ENCODE data around the gene CLDN19.

CLDN19 gene

DNA sequence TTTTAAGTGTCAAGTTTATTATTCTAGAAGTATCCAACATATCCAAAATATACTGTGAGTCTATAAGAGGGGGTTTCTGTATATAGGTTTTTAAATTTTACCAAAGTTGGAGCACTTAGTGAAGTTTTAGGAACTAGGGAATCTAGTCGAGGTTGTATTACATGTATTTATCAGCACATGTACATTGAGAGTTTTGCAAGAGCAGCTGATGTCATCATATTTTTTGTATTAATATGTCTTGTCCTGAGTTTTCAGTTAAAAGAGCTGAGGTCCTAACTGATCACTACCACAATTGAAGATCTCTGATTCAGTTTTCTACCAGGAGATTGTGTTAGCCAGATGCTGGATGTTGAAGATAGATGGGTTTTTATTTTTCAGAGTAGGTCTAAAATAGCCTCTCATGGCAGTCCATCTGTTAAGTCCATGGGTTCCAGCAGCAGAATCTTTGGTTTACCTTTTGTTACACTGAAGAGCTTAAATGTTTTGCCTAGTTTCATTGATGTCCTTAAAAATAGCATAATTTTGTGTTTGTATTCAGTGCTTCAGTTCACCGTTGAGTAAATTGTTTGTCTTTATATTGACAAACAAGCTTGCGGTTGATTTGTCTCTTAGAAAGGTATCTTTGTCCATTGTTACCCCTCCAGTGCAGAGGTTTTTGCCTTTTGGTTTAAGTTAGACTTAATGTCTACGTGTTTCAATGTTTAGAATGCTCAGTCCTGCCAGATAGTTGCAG lies 41.8 kb downstream of the CLDN19 start:
- in situ Hi-C loops (cut with MboI; ENCODE audit: low sequenced_read_pairs, unreplicated experiment), result no loop called here
- TF ChIP-seq, protein P1, sequence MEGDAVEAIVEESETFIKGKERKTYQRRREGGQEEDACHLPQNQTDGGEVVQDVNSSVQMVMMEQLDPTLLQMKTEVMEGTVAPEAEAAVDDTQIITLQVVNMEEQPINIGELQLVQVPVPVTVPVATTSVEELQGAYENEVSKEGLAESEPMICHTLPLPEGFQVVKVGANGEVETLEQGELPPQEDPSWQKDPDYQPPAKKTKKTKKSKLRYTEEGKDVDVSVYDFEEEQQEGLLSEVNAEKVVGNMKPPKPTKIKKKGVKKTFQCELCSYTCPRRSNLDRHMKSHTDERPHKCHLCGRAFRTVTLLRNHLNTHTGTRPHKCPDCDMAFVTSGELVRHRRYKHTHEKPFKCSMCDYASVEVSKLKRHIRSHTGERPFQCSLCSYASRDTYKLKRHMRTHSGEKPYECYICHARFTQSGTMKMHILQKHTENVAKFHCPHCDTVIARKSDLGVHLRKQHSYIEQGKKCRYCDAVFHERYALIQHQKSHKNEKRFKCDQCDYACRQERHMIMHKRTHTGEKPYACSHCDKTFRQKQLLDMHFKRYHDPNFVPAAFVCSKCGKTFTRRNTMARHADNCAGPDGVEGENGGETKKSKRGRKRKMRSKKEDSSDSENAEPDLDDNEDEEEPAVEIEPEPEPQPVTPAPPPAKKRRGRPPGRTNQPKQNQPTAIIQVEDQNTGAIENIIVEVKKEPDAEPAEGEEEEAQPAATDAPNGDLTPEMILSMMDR (IDR thresholded peaks at IDR 0.05; ENCODE audit: borderline replicate concordance, control extremely low read depth, extremely low read depth, insufficient read depth, missing control alignments), result no peak
- no peak for DNase-seq (ENCODE audit: low spot score)

GRCh38 chr1:42692911-42693310 lies 47.1 kb downstream of the CLDN19 start:
- in situ Hi-C loops (cut with MboI; ENCODE audit: low sequenced_read_pairs, unreplicated experiment), result no loop called here
- TF ChIP-seq, protein P1 (IDR thresholded peaks at IDR 0.05; ENCODE audit: borderline replicate concordance, control extremely low read depth, extremely low read depth, insufficient read depth, missing control alignments), result no peak
- no peak for DNase-seq (ENCODE audit: low spot score)

DNA sequence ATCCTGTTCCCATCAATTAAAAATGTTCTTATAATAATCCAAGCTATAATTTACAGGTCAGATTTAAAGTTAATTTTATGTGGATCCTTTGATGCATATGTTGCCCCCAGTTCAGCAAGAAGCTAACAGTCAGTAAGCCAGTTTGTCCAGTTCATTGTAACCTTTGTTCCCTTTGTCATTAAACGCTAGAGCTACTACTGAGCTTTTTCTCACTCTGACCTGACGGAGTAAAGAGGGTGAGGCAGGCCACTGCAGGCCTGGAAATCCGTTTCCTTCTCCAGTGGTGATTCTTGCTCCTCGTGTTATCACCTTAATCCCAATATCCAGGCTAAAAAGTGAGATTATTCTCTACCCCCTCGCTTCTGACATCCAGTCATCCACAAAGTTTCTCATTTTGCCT lies 47.6 kb downstream of the CLDN19 start:
- TF ChIP-seq, protein P1 (IDR thresholded peaks at IDR 0.05; ENCODE audit: borderline replicate concordance, control extremely low read depth, extremely low read depth, insufficient read depth, missing control alignments), result no peak
- in situ Hi-C loops (cut with MboI; ENCODE audit: low sequenced_read_pairs, unreplicated experiment), result no loop called here
- no peak for DNase-seq (ENCODE audit: low spot score)

DNA sequence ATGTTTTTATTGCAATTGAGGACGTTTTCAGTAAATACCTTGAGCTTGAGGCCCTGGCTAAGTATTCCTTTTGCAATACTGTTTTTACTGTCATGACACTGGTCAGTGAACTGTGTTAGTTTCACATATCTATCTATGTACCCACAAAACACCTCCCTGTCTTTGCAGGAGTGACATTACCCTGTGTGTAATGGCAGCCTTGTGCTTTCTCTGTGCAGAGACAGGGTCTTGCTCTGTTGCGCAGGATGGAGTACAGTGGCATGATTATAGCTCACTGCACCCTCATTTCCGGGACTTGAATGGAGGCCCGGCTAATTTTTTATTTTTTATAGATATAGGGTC lies 48.9 kb downstream of the CLDN19 start:
- DNase-seq (ENCODE audit: low spot score), result no peak
- TF ChIP-seq, protein P1 (IDR thresholded peaks at IDR 0.05; ENCODE audit: borderline replicate concordance, control extremely low read depth, extremely low read depth, insufficient read depth, missing control alignments), result no peak
- in situ Hi-C loops (cut with MboI; ENCODE audit: low sequenced_read_pairs, unreplicated experiment), result no loop called here

- in situ Hi-C loops (cut with MboI; ENCODE audit: low sequenced_read_pairs, unreplicated experiment), result no loop called here
- TF ChIP-seq, protein P1 (IDR thresholded peaks at IDR 0.05; ENCODE audit: borderline replicate concordance, control extremely low read depth, extremely low read depth, insufficient read depth, missing control alignments), result no peak
- DNase-seq (ENCODE audit: low spot score), result no peak
These were observed 49.4 kb downstream of the CLDN19 start for GRCh38 chr1:42690477-42691156.

DNA sequence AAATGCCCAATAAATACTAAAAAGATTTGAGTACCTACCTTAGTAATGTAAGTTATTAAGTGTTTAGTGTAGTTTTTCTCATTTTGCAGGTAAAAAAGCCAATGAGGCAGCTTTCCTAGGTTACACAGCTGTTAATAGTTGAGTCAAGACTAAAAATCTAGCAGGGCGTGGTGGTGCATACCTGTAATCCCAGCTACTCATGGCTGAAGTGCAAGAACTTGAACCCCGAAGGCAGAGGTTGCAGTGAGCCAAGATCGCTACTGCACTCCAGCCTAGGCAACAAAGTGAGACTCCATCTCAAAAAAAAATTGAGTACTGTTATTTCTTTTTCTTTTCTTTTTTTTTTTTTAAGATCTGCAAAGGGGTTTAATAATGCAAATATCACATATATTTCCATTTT lies 50.1 kb downstream of the CLDN19 start:
- no peak for DNase-seq (ENCODE audit: low spot score)
- TF ChIP-seq, protein P1 (IDR thresholded peaks at IDR 0.05; ENCODE audit: borderline replicate concordance, control extremely low read depth, extremely low read depth, insufficient read depth, missing control alignments), result no peak
- in situ Hi-C loops (cut with MboI; ENCODE audit: low sequenced_read_pairs, unreplicated experiment), result no loop called here

Data from GM13976 (cell line).